Esophagus squamous epithelium (tissue), 5 donors: ENCODE data around the gene UBXN11. TPM values are rescaled to one million over a fixed set of nuclear protein-coding genes. Genes with fewer than 3 reads are reported as not detected.

Experiments used
- DNase-seq: peaks from one replicate; lab custom pipeline; 2025; lab: John Stamatoyannopoulos, UW
- H3K27ac ChIP-seq, 4 donors: fragments of 200-600 bp; sonication (generic); one replicate each; pipeline ENCODE4 v1.5.1; 2016 to 2019; ENCODE audit warnings: mild to moderate bottlenecking in 1 of 4
- H3K27me3 ChIP-seq, 4 donors: fragments of 200-600 bp; sonication (generic); 1 replicate in 3 of 4; 2 replicates in 1 of 4; pipeline versions ENCODE4 v1.5.1 to v1.6.0; 2017 to 2021; ENCODE audit warnings: antibody characterized with exemption in 1 of 4
- H3K36me3 ChIP-seq, 3 donors: fragments of 200-600 bp; sonication (generic); one replicate each; pipeline ENCODE4 v1.5.1; 2016 to 2019
- H3K4me1 ChIP-seq, 3 donors: fragments of 200-600 bp; sonication (generic); one replicate each; pipeline ENCODE4 v1.5.1; 2017 to 2019
- H3K4me3 ChIP-seq, 4 donors: fragments of 200-600 bp; sonication (generic); 1 replicate in 3 of 4; 2 replicates in 1 of 4; pipeline ENCODE4 v1.5.1; 2016 to 2019; ENCODE audit warnings: mild to moderate bottlenecking in 2 of 4, moderate library complexity in 1 of 4
- H3K9me3 ChIP-seq, 3 donors: fragments of 200-600 bp; sonication (generic); one replicate each; pipeline ENCODE4 v1.5.1; 2016 to 2019
- CTCF ChIP-seq, 6 experiments: fragments of 450-650 bp in 4 of 6; fragments of 200-600 bp in 2 of 6; sonication (generic) in 2 of 6; IDR thresholded peaks; one replicate each; pipeline ENCODE4 v1.5.1; 2016 to 2019; ENCODE audit warnings: antibody characterized with exemption in 6 of 6, mild to moderate bottlenecking in 4 of 6, moderate library complexity in 4 of 6
- POLR2A ChIP-seq, 4 donors: fragments of 450-650 bp; IDR thresholded peaks; one replicate each; pipeline ENCODE4 v1.6.1; 2017; ENCODE audit warnings: antibody characterized with exemption in 4 of 4, mild to moderate bottlenecking in 4 of 4, moderate library complexity in 3 of 4
- WGBS, 2 donors: methylation state at CpG; one replicate each; pipeline ENCODE4 v1.1.5; 2018; 5-methylcytosine and 5-hydroxymethylcytosine counted together
- intact Hi-C: fragments of 100-400 bp; cut with DNase I; formaldehyde crosslinking; loops from one replicate; pipeline ENCODE4 v1.15.0; 2022
- total RNA-seq, 4 donors: library from RNA; depleted of rRNA; stranded (reverse); fragments of >200 nt; gene quantifications; one replicate each; pipeline ENCODE4 v1.1.0, GENCODE V29; 2016
- donor health status: DM: yes; HTN: yes; CAD: no.

Gene UBXN11
- total RNA-seq, 4 donors from 2014 or later: 3.2 to 9.2 (median 3.7) TPM

GRCh38 chr1:26353210-26353859, 46.9 kb upstream of the UBXN11 start:
- WGBS, 2 donors: 38 to 72% methylated on average over 4 of the region's 4 CpGs
- Histone ChIP-seq H3K9me3 (no peaks in the 10 kb centered on the region), H3K4me1 (peaks cover 28 to 88% (median 35%) of the 10 kb centered on the region in 3 donors), H3K36me3 (no peaks in the 10 kb centered on the region), H3K27me3 (peaks cover 0 to 32% (median 0%) of the 10 kb centered on the region in 4 donors), H3K27ac (peak overlapping the region; percentile 85 to 95 (median 92)), H3K4me3 (peak overlapping the region; percentile 43 to 59 (median 48))
- no peak for TF ChIP-seq POLR2A (IDR thresholded peaks at IDR 0.05)
- TF ChIP-seq CTCF (IDR thresholded peaks at IDR 0.05): no peak
- intact Hi-C loops: no loop called here
- no peak for DNase-seq

GRCh38 chr1:26352338-26352679, 45.9 kb upstream of the UBXN11 start:
- H3K27ac ChIP-seq: peak overlapping the region; percentile 85 to 95 (median 92)
- intact Hi-C loops: no loop called here
- no peak for DNase-seq
- WGBS, 2 donors: 40 to 54% methylated on average over 5 of the region's 5 CpGs
- peak overlapping the region; percentile 43 to 59 (median 48) for H3K4me3 ChIP-seq
- peaks cover 0 to 5% (median 0%) of the 10 kb centered on the region in 3 donors for H3K36me3 ChIP-seq
- peaks cover 0 to 30% (median 0%) of the 10 kb centered on the region in 4 donors for H3K27me3 ChIP-seq
- H3K9me3 ChIP-seq: no peaks in the 10 kb centered on the region
- TF ChIP-seq POLR2A (IDR thresholded peaks at IDR 0.05) (no peak), CTCF (IDR thresholded peaks at IDR 0.05) (no peak)
- H3K4me1 ChIP-seq: peaks cover 24 to 82% (median 35%) of the 10 kb centered on the region in 3 donors

- TF ChIP-seq POLR2A (IDR thresholded peaks at IDR 0.05): peak in 2 of 4 donors; percentile 14 to 39
- no peak for TF ChIP-seq CTCF (IDR thresholded peaks at IDR 0.05)
- peaks cover 23 to 77% (median 33%) of the 10 kb centered on the region in 3 donors for H3K4me1 ChIP-seq
- H3K27me3 ChIP-seq: peaks cover 0 to 24% (median 0%) of the 10 kb centered on the region in 4 donors
- H3K9me3 ChIP-seq: no peaks in the 10 kb centered on the region
- 55 to 61% methylated on average over 8 to 12 of the region's 12 CpGs for WGBS, 2 donors
- peak overlapping the region; percentile 85 to 95 (median 92) for H3K27ac ChIP-seq
- H3K4me3 ChIP-seq: peak overlapping the region; percentile 43 to 59 (median 48)
- no peak for DNase-seq
- intact Hi-C loops: no loop called here
- H3K36me3 ChIP-seq: peaks cover 0 to 8% (median 0%) of the 10 kb centered on the region in 3 donors
Measured at GRCh38 chr1:26351590-26352337, 45.3 kb upstream of the UBXN11 start.

GRCh38 chr1:26350701-26351589, 44.5 kb upstream of the UBXN11 start:
- Histone ChIP-seq H3K9me3 (no peaks in the 10 kb centered on the region), H3K36me3 (peaks cover 0 to 16% (median 4%) of the 10 kb centered on the region in 3 donors), H3K4me1 (peaks cover 17 to 69% (median 25%) of the 10 kb centered on the region in 3 donors), H3K27ac (peak overlapping the region; percentile 85 to 95 (median 92)), H3K27me3 (peaks cover 0 to 16% (median 0%) of the 10 kb centered on the region in 4 donors), H3K4me3 (peak overlapping the region in 3 of 4 donors; percentile 27 to 59 (median 54))
- TF ChIP-seq POLR2A (IDR thresholded peaks at IDR 0.05): no peak
- TF ChIP-seq CTCF (IDR thresholded peaks at IDR 0.05): no peak
- 85% methylated on average over 8 of the region's 9 CpGs for WGBS, 2 donors
- DNase-seq: no peak
- intact Hi-C loops: no loop called here
